PC-9 (cell line): ENCODE measurements around the gene GPATCH4. TPM values are rescaled to one million over a fixed set of nuclear protein-coding genes. Genes with fewer than 3 reads are reported as not detected.

ENCODE experiments used
- BruUV-seq: library from RNA; stranded (reverse); fragments of 400-500 nt; replicated peaks from 2 replicates; lab custom pipeline; 2021; lab: Mats Ljungman, UMichigan
- CTCF ChIA-PET: fragments of 300-600 bp; sonication (Branson Sonifier 250); formaldehyde crosslinking; loops from one replicate; lab custom pipeline; 2022; ENCODE audit warnings: antibody characterized with exemption; lab: Charles Lee
- POLR2A ChIA-PET: fragments of 300-600 bp; sonication (Branson Sonifier 250); formaldehyde crosslinking; loops from one replicate; lab custom pipeline; 2022; ENCODE audit warnings: antibody characterized with exemption; ENCODE audit not compliant: unreplicated experiment; lab: Charles Lee
- DNase-seq, 2 experiments: peaks; one replicate each; pipeline versions ENCODE4 v3.0.0 to v3.0.0-alpha.2; 2015 to 2022; ENCODE audit warnings: mixed read lengths in 1 of 2
- H2AFZ ChIP-seq: fragments of 200-600 bp; sonication (generic); 2 replicates; pipeline ENCODE4 v1.8.1; 2017; ENCODE audit warnings: antibody characterized with exemption
- H3F3A ChIP-seq: fragments of 200-600 bp; sonication (generic); 2 replicates; pipeline ENCODE4 v1.8.1; 2017; ENCODE audit warnings: antibody characterized with exemption, mild to moderate bottlenecking, low read depth; ENCODE audit not compliant: insufficient read depth
- H3K27ac ChIP-seq: fragments of 200-600 bp; sonication (generic); 2 replicates; pipeline ENCODE4 v1.6.1; 2016; ENCODE audit warnings: mixed run types
- H3K27me3 ChIP-seq: fragments of 200-600 bp; sonication (generic); 2 replicates; pipeline ENCODE4 v1.6.1; 2016; ENCODE audit warnings: low read depth, mixed run types; ENCODE audit not compliant: insufficient read depth
- H3K36me3 ChIP-seq: fragments of 200-600 bp; sonication (generic); 2 replicates; pipeline ENCODE4 v1.6.1; 2016; ENCODE audit warnings: low read depth, mixed run types
- H3K4me1 ChIP-seq: fragments of 200-600 bp; sonication (generic); replicated peaks from 2 replicates; pipeline ENCODE4 v1.6.1; 2016; ENCODE audit warnings: mixed run types; ENCODE audit not compliant: insufficient read depth
- H3K4me2 ChIP-seq: fragments of 200-600 bp; sonication (generic); 2 replicates; pipeline ENCODE4 v1.6.1; 2017; ENCODE audit warnings: mixed run types
- H3K4me3 ChIP-seq: fragments of 200-600 bp; sonication (generic); 2 replicates; pipeline ENCODE4 v1.6.1; 2016; ENCODE audit warnings: mixed run types
- H3K79me2 ChIP-seq: fragments of 200-600 bp; sonication (generic); 2 replicates; pipeline ENCODE4 v1.6.1; 2017; ENCODE audit warnings: low read depth, mixed run types
- H3K9me2 ChIP-seq: fragments of 200-600 bp; sonication (generic); 2 replicates; pipeline ENCODE4 v1.8.1; 2017; ENCODE audit warnings: mild to moderate bottlenecking; ENCODE audit not compliant: insufficient read depth
- H3K9me3 ChIP-seq: fragments of 200-600 bp; sonication (generic); 2 replicates; pipeline ENCODE4 v1.8.1; 2016; ENCODE audit warnings: low read depth; ENCODE audit not compliant: insufficient read depth
- H4K20me1 ChIP-seq: fragments of 200-600 bp; sonication (generic); 2 replicates; pipeline ENCODE4 v1.8.1; 2017; ENCODE audit not compliant: insufficient read depth
- EZH2 ChIP-seq: fragments of 200-600 bp; sonication (generic); IDR thresholded peaks from 2 replicates; pipeline ENCODE4 v1.8.0; 2017; ENCODE audit warnings: antibody characterized with exemption, low read depth
- intact Hi-C: fragments of 100-400 bp; cut with micrococcal nuclease; formaldehyde crosslinking; loops from one replicate; pipeline ENCODE4 v1.10.0; 2022; ENCODE audit not compliant: unreplicated experiment
- total RNA-seq: library from RNA; stranded (reverse); gene quantifications from 2 replicates; pipeline ENCODE4 v1.2.3, GENCODE V29; 2021
- TF ChIP-seq, protein P1 (sequence below): fragments of 200-600 bp; sonication (generic); conservative IDR thresholded peaks from 2 replicates; pipeline ENCODE4 v1.6.1; 2017; ENCODE audit warnings: mixed run types, antibody characterized with exemption, mild to moderate bottlenecking, moderate library complexity

Gene GPATCH4
- total RNA-seq, 1 experiment from 2014 or later: 17.5 TPM

DNA sequence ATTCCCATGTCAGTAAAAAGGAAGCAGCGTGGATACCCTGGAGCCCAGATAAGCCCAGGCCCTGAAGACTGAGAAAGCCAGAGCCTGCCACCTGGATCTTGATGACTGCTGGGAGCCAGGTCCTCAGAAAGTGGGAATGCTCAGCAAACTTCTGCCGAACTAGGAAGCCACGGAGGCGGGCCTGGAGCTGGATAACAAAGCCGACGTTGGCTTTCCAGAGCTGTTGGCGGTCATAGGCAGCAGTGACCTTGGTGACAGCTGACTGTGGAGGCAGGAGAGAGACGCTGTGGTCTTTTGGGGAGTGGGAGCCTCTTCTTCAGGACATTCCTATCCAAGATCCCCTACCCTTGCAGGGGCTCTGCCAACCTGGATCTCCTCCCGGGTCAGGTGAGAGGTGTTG, 53.3 kb downstream of the GPATCH4 start:
- Histone ChIP-seq H3K9me2 (no peaks in the 10 kb centered on the region), H3K79me2 (no peaks in the 10 kb centered on the region), H3K36me3 (peaks cover 6% of the 10 kb centered on the region), H2AFZ (no peak overlapping the region), H3K27me3 (no peaks in the 10 kb centered on the region), H4K20me1 (no peaks in the 10 kb centered on the region; the same call in 1 of the 2 replicates), H3K9me3 (no peaks in the 10 kb centered on the region), H3K4me3 (no peak overlapping the region), H3K4me2 (no peak overlapping the region), H3F3A (peaks cover 15% of the 10 kb centered on the region), H3K4me1 (peaks cover 28% of the 10 kb centered on the region), H3K27ac (no peak overlapping the region)
- intact Hi-C loops: no loop called here
- POLR2A ChIA-PET: no interaction called here
- BruUV-seq: no TSS peak
- CTCF ChIA-PET: no interaction called here
- no peak for DNase-seq
- TF ChIP-seq, protein P1, sequence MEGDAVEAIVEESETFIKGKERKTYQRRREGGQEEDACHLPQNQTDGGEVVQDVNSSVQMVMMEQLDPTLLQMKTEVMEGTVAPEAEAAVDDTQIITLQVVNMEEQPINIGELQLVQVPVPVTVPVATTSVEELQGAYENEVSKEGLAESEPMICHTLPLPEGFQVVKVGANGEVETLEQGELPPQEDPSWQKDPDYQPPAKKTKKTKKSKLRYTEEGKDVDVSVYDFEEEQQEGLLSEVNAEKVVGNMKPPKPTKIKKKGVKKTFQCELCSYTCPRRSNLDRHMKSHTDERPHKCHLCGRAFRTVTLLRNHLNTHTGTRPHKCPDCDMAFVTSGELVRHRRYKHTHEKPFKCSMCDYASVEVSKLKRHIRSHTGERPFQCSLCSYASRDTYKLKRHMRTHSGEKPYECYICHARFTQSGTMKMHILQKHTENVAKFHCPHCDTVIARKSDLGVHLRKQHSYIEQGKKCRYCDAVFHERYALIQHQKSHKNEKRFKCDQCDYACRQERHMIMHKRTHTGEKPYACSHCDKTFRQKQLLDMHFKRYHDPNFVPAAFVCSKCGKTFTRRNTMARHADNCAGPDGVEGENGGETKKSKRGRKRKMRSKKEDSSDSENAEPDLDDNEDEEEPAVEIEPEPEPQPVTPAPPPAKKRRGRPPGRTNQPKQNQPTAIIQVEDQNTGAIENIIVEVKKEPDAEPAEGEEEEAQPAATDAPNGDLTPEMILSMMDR: no peak
- TF ChIP-seq EZH2: no peak

DNA sequence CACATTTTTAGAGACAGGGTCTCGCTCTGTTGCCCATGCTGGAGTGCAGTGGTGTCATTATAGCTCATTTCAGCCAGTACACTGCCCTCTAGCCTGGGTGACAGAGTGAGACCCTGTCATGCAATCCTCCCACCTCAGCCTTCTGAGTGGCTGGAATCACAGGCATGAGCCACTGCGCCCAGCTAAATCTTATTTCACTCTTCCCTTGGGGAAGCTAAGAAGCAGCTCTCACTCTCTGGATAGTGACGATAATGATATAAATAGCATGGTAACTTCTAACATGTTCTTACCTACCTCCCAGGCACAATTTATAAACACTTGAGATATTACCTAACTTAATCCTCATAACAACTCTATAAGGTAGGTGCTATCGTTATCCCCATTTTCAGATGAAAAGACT, 53.8 kb downstream of the GPATCH4 start:
- Histone ChIP-seq H3K4me1 (peaks cover 28% of the 10 kb centered on the region), H2AFZ (no peak overlapping the region), H4K20me1 (no peaks in the 10 kb centered on the region; the same call in 1 of the 2 replicates), H3K79me2 (no peaks in the 10 kb centered on the region), H3K36me3 (peaks cover 6% of the 10 kb centered on the region), H3K27me3 (no peaks in the 10 kb centered on the region), H3K4me3 (no peak overlapping the region), H3K27ac (no peak overlapping the region), H3K4me2 (no peak overlapping the region), H3F3A (peaks cover 9% of the 10 kb centered on the region; the same call in 1 of the 2 replicates), H3K9me3 (no peaks in the 10 kb centered on the region), H3K9me2 (no peaks in the 10 kb centered on the region)
- TF ChIP-seq, protein P1: no peak
- no peak for TF ChIP-seq EZH2
- intact Hi-C loops: no loop called here
- POLR2A ChIA-PET: no interaction called here
- no TSS peak for BruUV-seq
- CTCF ChIA-PET: no interaction called here
- DNase-seq: no peak

DNA sequence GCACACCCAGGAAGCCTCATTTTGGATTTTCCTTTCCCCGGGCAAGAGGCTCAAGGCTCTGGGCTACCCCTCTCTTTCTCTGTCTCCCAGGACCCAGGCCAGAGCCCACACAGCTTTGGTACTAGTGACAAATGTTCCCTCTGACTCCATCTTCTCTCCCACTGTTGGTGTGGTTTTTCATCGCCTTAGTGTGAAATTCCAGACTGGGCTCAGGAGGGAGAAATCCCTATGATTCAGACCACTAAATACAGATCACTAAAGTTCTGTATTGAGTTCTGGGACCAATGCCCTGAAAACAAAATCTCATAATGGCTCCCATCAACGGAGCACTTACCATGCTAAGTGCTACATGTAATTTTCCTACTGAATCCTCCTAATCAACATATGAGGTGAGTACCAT, 55.0 kb downstream of the GPATCH4 start:
- ChIA-PET POLR2A (no interaction called here), CTCF (no interaction called here)
- intact Hi-C loops: no loop called here
- H3K36me3 ChIP-seq: peaks cover 11% of the 10 kb centered on the region
- H2AFZ ChIP-seq: no peak overlapping the region
- H3K79me2 ChIP-seq: no peaks in the 10 kb centered on the region
- no TSS peak for BruUV-seq
- H3F3A ChIP-seq: no peaks in the 10 kb centered on the region; the same call in 1 of the 2 replicates
- H3K4me1 ChIP-seq: peaks cover 16% of the 10 kb centered on the region
- TF ChIP-seq EZH2: no peak
- TF ChIP-seq, protein P1: no peak
- H3K4me3 ChIP-seq: no peak overlapping the region
- H3K9me3 ChIP-seq: no peaks in the 10 kb centered on the region
- DNase-seq: no peak
- no peaks in the 10 kb centered on the region; the same call in 1 of the 2 replicates for H4K20me1 ChIP-seq
- H3K27me3 ChIP-seq: no peaks in the 10 kb centered on the region
- H3K9me2 ChIP-seq: no peaks in the 10 kb centered on the region
- no peak overlapping the region for H3K4me2 ChIP-seq
- H3K27ac ChIP-seq: no peak overlapping the region
